22Rv1 (cell line): Measurements from ENCODE around the gene YTHDF1.

Source experiments
- CTCF ChIP-seq: fragments of 450-650 bp; IDR thresholded peaks from 2 replicates; pipeline ENCODE4 v1.5.1; 2017; ENCODE audit warnings: mild to moderate bottlenecking
- ZFX ChIP-seq: fragments of 450-650 bp; IDR thresholded peaks from 2 replicates; pipeline ENCODE4 v1.6.1; 2017; ENCODE audit warnings: antibody characterized with exemption, borderline replicate concordance

- TF ChIP-seq CTCF (no peak), ZFX (no peak)
Observed at GRCh38 chr20:63216849-63217471, 1.0 kb upstream of the YTHDF1 start.
